ENCODE data around the gene RPS26. TPM values are rescaled to one million over a fixed set of nuclear protein-coding genes. Genes with fewer than 3 reads are reported as not detected.

Gene RPS26
- total and polyA plus RNA-seq, 9 of the 15 experiments (the other 6 are each of a cell fraction or from before 2014, with no cell fraction given) = 70.2 to 1,589 (median 852) TPM

DNA sequence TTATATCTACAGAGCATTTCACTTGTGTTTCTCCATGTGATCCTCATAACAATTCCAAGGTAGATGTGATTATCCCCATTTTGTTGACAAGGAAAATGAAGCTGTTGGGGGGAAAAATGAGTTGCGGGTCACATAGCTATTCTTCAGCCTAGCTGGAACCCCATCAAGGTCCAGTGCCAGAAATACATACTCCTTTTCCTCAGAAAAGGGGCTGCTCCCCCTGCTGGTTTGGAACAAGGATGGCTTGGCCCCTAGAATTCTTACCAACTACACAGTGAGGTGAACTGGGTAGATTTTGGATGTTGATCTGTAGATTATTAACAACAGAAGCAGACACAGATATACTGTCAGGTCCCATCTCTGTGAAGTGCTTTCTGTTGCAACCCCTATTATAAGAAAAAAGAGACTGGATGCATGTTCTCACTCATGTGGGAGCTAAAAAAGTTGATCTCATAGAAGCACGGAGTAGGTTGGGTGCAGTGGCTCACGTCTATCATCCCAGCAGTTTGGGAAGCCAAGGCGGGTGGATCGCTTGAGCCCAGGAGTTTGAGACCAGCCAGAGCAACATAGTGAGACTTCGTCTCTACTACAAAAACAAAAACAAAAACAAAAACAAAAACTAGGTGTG lies 11.9 kb upstream of the RPS26 start (continued):
- TF ChIP-seq, protein P1, sequence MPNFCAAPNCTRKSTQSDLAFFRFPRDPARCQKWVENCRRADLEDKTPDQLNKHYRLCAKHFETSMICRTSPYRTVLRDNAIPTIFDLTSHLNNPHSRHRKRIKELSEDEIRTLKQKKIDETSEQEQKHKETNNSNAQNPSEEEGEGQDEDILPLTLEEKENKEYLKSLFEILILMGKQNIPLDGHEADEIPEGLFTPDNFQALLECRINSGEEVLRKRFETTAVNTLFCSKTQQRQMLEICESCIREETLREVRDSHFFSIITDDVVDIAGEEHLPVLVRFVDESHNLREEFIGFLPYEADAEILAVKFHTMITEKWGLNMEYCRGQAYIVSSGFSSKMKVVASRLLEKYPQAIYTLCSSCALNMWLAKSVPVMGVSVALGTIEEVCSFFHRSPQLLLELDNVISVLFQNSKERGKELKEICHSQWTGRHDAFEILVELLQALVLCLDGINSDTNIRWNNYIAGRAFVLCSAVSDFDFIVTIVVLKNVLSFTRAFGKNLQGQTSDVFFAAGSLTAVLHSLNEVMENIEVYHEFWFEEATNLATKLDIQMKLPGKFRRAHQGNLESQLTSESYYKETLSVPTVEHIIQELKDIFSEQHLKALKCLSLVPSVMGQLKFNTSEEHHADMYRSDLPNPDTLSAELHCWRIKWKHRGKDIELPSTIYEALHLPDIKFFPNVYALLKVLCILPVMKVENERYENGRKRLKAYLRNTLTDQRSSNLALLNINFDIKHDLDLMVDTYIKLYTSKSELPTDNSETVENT (CRISPR knock-in tag; IDR thresholded peaks at IDR 0.05) = no peak
- peak; percentile 83 for TF ChIP-seq SMC3 (conservative IDR thresholded peaks at IDR 0.05; ENCODE audit: insufficient read depth, low read depth, low read length)
- TF ChIP-seq, protein P2, sequence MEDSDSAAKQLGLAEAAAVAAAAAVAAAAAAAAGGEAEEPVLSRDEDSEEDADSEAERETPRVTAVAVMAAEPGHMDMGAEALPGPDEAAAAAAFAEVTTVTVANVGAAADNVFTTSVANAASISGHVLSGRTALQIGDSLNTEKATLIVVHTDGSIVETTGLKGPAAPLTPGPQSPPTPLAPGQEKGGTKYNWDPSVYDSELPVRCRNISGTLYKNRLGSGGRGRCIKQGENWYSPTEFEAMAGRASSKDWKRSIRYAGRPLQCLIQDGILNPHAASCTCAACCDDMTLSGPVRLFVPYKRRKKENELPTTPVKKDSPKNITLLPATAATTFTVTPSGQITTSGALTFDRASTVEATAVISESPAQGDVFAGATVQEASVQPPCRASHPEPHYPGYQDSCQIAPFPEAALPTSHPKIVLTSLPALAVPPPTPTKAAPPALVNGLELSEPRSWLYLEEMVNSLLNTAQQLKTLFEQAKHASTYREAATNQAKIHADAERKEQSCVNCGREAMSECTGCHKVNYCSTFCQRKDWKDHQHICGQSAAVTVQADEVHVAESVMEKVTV (CRISPR knock-in tag; IDR thresholded peaks at IDR 0.05) = peak; percentile 62

DNA sequence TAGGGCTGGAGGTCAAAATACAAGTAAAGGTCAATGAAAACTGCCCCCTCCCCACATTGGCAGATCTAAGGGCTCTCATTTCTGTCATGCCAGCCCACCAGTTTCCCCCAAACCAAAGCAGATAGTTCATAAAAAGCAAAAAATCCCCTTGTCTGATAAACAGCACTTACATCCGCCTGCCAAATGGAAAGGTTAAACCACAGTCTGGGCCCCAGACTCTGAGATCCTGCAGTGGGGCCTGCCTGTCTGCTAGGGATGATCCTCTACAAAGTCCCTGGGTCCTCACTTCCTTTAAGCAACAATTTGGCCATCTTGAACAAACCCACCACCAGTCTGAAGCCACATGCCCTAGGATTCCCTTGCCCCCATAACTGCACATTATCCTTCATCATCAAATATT lies 9.7 kb upstream of the RPS26 start:
- TF ChIP-seq JUN (IDR thresholded peaks at IDR 0.05; ENCODE audit: borderline replicate concordance, low read depth, low read length) = no peak
- no peak for TF ChIP-seq JUN (CRISPR knock-in tag; IDR thresholded peaks at IDR 0.05; ENCODE audit: borderline replicate concordance)
- TF ChIP-seq HNRNPH1 (optimal IDR thresholded peaks at IDR 0.05; ENCODE audit: low read depth, low read length) = no peak
- TF ChIP-seq STAT5B (CRISPR knock-in tag; IDR thresholded peaks at IDR 0.05) = no peak
- TF ChIP-seq FOXK1 (CRISPR knock-in tag; IDR thresholded peaks at IDR 0.05; ENCODE audit: borderline replicate concordance) = no peak
- no peak for TF ChIP-seq ZFP1 (CRISPR knock-in tag; IDR thresholded peaks at IDR 0.05)
- no peak for TF ChIP-seq SOX6 (IDR thresholded peaks at IDR 0.05)
- no peak for TF ChIP-seq PTTG1 (tag; IDR thresholded peaks at IDR 0.05; ENCODE audit: low read depth)
- TF ChIP-seq RBBP5 (IDR thresholded peaks at IDR 0.05; ENCODE audit: borderline replicate concordance, insufficient read depth, low read length, poor library complexity, severe bottlenecking) = no peak
- TF ChIP-seq ZNF3 (CRISPR knock-in tag; IDR thresholded peaks at IDR 0.05) = no peak
- no peak for TF ChIP-seq POU5F1 (IDR thresholded peaks at IDR 0.05; ENCODE audit: borderline replicate concordance, low read depth, low read length, partially characterized antibody)
- TF ChIP-seq, protein P3, sequence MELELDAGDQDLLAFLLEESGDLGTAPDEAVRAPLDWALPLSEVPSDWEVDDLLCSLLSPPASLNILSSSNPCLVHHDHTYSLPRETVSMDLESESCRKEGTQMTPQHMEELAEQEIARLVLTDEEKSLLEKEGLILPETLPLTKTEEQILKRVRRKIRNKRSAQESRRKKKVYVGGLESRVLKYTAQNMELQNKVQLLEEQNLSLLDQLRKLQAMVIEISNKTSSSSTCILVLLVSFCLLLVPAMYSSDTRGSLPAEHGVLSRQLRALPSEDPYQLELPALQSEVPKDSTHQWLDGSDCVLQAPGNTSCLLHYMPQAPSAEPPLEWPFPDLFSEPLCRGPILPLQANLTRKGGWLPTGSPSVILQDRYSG (tag; conservative IDR thresholded peaks at IDR 0.05; ENCODE audit: low read depth) = no peak
- in situ Hi-C loops (cut with MboI) (loop anchor here (5.0 kb wide), 2 partner anchors 35 to 295 kb away; partner anchors contain the start of gene SUOX), intact Hi-C loops (cut with micrococcal nuclease) (no loop called here)
- Histone ChIP-seq H2AFZ (ENCODE audit: low read depth, low read length) (no peak overlapping the region), H3K9ac (ENCODE audit: insufficient read depth in 1 of 2, low read depth in 2 of 2, low read length in 2 of 2) (no peak overlapping the region), H3K9me1 (ENCODE audit: control insufficient read depth, insufficient read depth, low read length) (no peaks in the 10 kb centered on the region), H3K27me3 (ENCODE audit: control insufficient read depth in 2 of 2, insufficient read depth in 2 of 2, low read length in 2 of 2) (no peaks in the 10 kb centered on the region), H3K4me3 (no peak overlapping the region), H3K79me2 (ENCODE audit: control insufficient read depth, insufficient read depth, low read length) (no peaks in the 10 kb centered on the region), H3K4me1 (replicated peaks in 1 of 2; ENCODE audit: control insufficient read depth in 2 of 2, insufficient read depth in 2 of 2, low read length in 2 of 2) (peaks cover 0 to 6% of the 10 kb centered on the region in 2 experiments; a peak in 1 of 5 replicates), H3K4me2 (ENCODE audit: insufficient read depth, low read length) (no peak overlapping the region), H3K9me3 (replicated peaks; ENCODE audit: control insufficient read depth, insufficient read depth, low read depth, low read length) (no peaks in the 10 kb centered on the region), H4K20me1 (replicated peaks; ENCODE audit: control insufficient read depth, insufficient read depth, low read length) (no peaks in the 10 kb centered on the region), H3K27ac (ENCODE audit: extremely low read depth, low read depth, low read length) (no peak overlapping the region), H3K36me3 (ENCODE audit: control insufficient read depth, insufficient read depth, low read length) (peaks cover 91% of the 10 kb centered on the region)
- ATAC-seq (no peak), FAIRE-seq (no peak), DNase-seq (ENCODE audit: extremely low read depth in 1 of 4, low spot score in 3 of 4) (no peak)
- ChIA-PET CTCF (ENCODE audit: low intra/inter-chr PET ratio) (no interaction called here), POLR2A (interaction anchor here (0.6 kb wide), 1 partner anchor 17 kb away, joined by 3 read pairs; no protein-coding TSS in a partner anchor)
- no TSS peak for BruUV-seq (replicated peaks)
- 92% methylated on average over 1 of the region's 1 CpG for WGBS (ENCODE audit: insufficient coverage, low coverage, missing lambda C conversion rate)
